ENCODE measurements around the gene MAP6. TPM values are rescaled to one million over a fixed set of nuclear protein-coding genes. Genes with fewer than 3 reads are reported as not detected.
A peak's percentile ranks its signal among the peaks of the same experiment; 100 is the strongest.
"Not testable (repeated sequence)": the region's sequence is repeated elsewhere in the genome, so short reads cannot be mapped to it uniquely, and the experiment has no call there.

Gene MAP6
- polyA plus RNA-seq (ENCODE audit: insufficient read length in 12 of 12), result 10 to 100 TPM in 8 of 12 donors, 1 to 10 TPM in 3, not detected in 1; 6.8 to 30.3 (median 12.3) TPM
- long read RNA-seq, donor 1, full-length matches to known transcripts, result 5 of 11 reads
- long read RNA-seq, donor 1, partial matches to known transcripts, result 6 of 11 reads
- long read RNA-seq, donor 1, other reads (novel, unspliced or antisense), result 0 of 11 reads
- long read RNA-seq, donor 2, full-length matches to known transcripts, result 3 of 10 reads
- long read RNA-seq, donor 2, partial matches to known transcripts, result 7 of 10 reads
- long read RNA-seq, donor 2, other reads (novel, unspliced or antisense), result 0 of 10 reads
- long read RNA-seq, donor 3, partial matches to known transcripts, result 0 of 1 reads
- long read RNA-seq, donor 3, other reads (novel, unspliced or antisense), result 0 of 1 reads
- long read RNA-seq, donor 4, result 0 reads
- long read RNA-seq, donor 5, result 0 reads
- long read RNA-seq, donor 6, full-length matches to known transcripts, result 2 of 2 reads
- long read RNA-seq, donor 6, partial matches to known transcripts, result 0 of 2 reads
- long read RNA-seq, donor 6, other reads (novel, unspliced or antisense), result 0 of 2 reads
- long read RNA-seq, donor 7, result 0 reads
- long read RNA-seq, donor 8, full-length matches to known transcripts, result 6 of 6 reads
- long read RNA-seq, donor 8, partial matches to known transcripts, result 0 of 6 reads
- long read RNA-seq, donor 8, other reads (novel, unspliced or antisense), result 0 of 6 reads
- long read RNA-seq, donor 9, result 0 reads
- long read RNA-seq, donor 10, full-length matches to known transcripts, result 3 of 10 reads
- long read RNA-seq, donor 10, partial matches to known transcripts, result 7 of 10 reads
- long read RNA-seq, donor 10, other reads (novel, unspliced or antisense), result 0 of 10 reads
- long read RNA-seq, donor 11, full-length matches to known transcripts, result 5 of 5 reads
- long read RNA-seq, donor 11, partial matches to known transcripts, result 0 of 5 reads
- long read RNA-seq, donor 11, other reads (novel, unspliced or antisense), result 0 of 5 reads

- DNase-seq, result peak; percentile 7
Measured at GRCh38 chr11:75668451-75669297, at the start of gene MAP6. MAP6 (minus strand) TSS chr11:75669038; CDS start chr11:75668369, 669 bp downstream.

DNA sequence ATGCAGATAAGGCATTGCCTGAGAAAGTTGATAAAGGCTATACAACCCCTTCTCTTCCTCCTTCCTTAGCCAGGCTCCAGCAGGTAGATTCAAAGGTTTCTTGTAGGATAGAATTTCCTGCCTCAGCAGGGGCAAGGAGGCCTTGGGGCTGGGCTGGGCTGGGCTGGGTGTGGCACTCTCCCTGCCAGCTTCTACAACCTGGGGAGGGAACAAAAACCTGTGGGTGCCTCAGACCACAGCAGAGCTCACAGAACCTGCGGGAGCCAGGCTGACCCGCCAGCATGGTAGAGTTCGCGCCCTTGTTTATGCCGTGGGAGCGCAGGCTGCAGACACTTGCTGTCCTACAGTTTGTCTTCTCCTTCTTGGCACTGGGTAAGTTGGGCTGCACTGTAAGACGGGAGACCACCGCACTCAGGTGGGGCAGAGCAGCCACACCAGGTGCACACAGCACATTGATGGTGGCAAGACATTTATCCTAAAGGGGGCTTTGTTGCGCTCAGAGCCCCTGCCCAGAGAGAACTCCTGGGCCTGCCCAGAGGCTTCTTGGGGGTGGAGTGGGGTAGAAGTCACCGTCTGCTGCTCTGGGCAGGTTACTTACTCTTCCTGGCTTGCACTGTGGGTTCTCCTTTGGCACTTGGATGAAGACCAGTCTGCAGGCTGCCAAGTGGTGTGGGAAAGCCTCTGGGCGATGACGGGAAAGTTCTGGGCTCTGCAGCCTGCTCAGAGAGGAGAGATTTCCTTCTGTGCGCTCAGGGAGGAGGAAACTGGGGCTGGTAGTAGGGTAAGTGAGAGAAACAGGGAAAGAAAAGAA, 49.0 kb upstream of the MAP6 start, which contains the start of gene MOGAT2:
Gene MOGAT2 (plus strand): TSS at position 231 of the 811 bp plus-strand sequence. CDS start 51 bp downstream, at position 282.
- DNase-seq, result no peak

GRCh38 chr11:75716659-75717058, 47.8 kb upstream of the MAP6 start:
- no peak for DNase-seq

GRCh38 chr11:75715688-75716087, 46.9 kb upstream of the MAP6 start:
- no peak for DNase-seq

DNA sequence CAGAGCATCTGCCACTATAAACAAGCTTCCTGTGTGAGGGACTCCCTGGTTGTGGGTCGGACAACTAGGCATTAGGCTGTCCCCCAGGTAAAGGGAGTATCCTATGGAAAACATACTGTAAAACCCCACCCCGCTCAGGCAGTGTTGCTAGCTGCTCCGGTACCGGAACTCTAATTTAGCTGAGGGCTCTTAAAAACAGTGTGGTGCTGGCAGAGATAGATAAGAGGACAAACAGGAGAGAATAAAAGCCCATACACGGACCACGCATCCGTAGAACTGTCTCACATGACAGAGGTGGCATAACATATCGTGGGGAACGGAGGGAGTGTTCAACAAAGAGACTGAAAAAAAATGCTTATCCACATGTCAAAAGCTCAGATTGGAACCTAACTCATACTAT, 45.4 kb upstream of the MAP6 start:
- no peak for DNase-seq

DNA sequence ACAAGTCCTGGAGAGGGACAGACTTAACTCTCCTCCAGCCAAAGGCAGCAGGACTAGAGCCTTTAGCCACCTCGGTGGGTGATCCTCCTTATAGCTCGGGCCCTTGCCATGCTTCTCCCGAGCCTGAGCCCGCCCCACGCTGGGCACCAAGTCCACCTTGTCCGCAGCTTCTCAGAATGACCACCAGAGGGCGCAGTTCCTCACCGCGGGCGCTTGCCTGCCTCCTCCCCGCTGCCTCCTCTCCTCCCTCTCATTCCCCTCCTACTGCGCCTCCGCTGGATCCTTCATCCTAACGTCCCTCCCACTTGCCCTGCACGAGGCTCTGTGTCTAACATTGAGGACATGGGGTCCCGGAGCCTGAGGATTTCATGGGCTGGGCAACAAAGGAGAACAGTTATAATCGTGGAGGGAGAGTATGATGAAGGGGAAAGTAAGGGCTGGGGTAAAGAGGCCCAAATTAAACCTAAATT, 37.5 kb upstream of the MAP6 start:
- peak; percentile 59 for DNase-seq

GRCh38 chr11:75705541-75705940, 36.7 kb upstream of the MAP6 start:
- no peak for DNase-seq

- DNase-seq, result no peak
Measured at GRCh38 chr11:75703695-75704237, 34.9 kb upstream of the MAP6 start.

GRCh38 chr11:75700940-75701339, 32.1 kb upstream of the MAP6 start:
- DNase-seq, result no peak

GRCh38 chr11:75697906-75698581, 29.2 kb upstream of the MAP6 start:
- no peak for DNase-seq

- DNase-seq, result no peak
Measured at GRCh38 chr11:75691804-75692203, 23.0 kb upstream of the MAP6 start.

DNA sequence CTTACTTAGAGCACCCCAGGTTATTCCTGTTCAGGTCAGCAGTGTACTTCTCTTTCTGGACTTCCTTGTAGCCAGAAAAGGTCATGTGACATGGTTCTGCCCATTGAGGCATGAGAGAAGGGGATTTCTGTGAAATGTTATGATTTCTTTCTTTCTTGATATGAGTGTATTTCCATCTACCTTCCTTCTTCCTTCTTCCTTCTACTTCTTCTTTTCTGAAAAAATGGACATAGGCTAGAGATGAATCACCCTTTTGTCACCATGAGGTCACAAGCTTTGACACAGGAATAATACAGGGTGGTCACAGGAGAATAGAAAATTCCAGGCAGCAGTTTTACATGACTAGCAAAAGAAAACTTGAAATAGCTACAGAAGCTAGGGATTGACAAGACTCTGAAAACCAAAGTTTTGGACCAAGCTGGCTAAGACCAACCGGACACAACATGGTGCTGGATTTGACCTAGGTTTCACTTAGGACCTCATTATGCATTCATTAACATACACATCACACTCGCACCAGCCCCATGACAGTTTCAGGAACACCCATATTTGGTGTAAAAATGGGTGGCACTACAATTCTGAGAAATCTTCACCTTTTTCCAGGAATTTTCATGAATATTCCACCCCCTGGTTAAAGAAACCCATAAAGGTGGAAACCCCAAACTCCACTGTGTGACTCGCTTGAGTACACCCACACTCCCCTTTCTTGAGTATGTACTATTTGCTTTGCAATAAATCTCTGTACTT, 21.2 kb upstream of the MAP6 start:
- no peak for DNase-seq

- DNase-seq, result not testable (repeated sequence)
Measured at GRCh38 chr11:75683856-75684255, 15.0 kb upstream of the MAP6 start.

GRCh38 chr11:75679566-75679965, 10.7 kb upstream of the MAP6 start:
- no peak for DNase-seq

DNA sequence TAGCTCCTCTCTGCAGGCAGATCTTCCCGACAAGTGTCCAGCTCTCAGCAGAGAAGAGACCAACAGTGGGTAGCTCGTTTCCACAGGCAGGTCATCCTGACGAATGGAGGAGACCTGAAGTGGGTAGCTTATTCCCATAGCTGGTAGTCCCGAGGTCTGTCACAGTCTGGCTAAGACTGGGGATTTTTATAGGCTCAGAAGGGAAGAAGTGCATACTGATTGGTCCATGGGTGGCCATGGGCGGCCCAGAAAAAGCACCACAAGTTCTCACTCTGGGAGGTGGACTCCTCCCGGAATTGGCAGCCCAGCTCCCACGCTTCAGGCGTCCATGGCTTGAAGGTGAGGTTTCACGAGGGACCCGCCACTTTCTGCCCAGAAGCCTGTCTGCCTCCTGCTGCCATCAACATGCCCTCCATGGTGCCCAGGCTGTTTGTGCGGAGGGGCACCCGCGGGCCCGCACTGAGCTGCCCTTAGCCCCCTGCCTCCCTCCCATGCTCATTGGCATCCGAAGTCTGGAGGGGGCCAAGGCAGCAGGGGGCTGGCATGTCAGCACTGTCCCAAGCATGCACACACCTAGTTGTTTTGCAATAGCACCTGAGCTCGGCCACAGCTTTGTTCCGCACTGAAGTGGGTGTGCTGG, 9.9 kb upstream of the MAP6 start:
- DNase-seq, result no peak

DNA sequence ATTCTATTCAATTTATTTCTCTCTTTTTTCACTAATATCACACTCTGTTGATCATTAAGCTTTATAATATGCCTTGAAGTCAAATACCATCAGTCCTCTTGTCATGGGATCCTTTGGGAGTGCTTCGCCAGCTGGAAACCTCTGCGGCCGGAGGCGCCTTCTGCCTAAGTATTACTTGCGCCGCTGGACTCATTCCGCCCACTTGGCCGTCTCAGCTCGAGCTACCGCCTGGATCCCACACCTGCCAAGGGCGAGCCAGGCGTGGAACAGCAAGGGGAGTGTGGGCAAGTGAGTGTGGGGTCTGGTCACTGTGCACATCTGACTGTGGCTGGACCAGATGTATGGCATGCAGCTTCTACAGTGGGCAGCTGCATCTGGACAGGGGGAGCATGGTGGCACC, 9.1 kb upstream of the MAP6 start:
- no peak for DNase-seq

DNA sequence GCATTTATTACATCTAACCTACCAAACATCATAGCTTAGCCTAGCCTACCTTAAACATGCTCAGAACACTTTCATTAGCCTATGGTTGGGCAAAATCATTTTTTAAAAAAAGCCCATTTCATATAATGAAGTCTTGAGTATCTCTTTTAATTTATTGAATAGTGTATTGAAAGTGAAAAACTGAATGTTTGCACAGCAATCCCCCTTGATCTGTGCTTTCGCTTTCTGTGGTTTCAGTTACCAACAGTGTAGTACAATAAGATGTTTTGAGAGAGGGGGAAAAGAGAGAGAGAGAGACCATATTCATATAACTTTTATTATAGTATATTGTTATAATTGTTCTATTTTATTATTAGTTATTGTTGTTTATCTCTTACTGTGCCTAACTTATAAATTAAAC, 8.4 kb upstream of the MAP6 start:
- DNase-seq, result no peak

- DNase-seq, result no peak
Measured at GRCh38 chr11:75673977-75674582, 5.2 kb upstream of the MAP6 start.

All from muscle of arm (tissue), 14 donors.